GM21825 (cell line): ENCODE results near the gene RAB44.

Experiments
- ATAC-seq: cut with Tn5 transposase; IDR thresholded peaks from one replicate; pipeline ENCODE4 v1.9.1; 2021; ENCODE audit warnings: mild to moderate bottlenecking, moderate library complexity; ENCODE audit not compliant: unreplicated experiment

RAB44 gene

GRCh38 chr6:36727505-36728021 lies 29.9 kb downstream of the RAB44 start:
- no peak for ATAC-seq

GRCh38 chr6:36728289-36729160 lies 30.9 kb downstream of the RAB44 start:
- no peak for ATAC-seq

GRCh38 chr6:36729161-36729524 lies 31.5 kb downstream of the RAB44 start:
- ATAC-seq, result no peak

- ATAC-seq, result no peak
Observed at GRCh38 chr6:36730424-36731380, 33.1 kb downstream of the RAB44 start.

GRCh38 chr6:36731622-36732310 lies 34.1 kb downstream of the RAB44 start:
- no peak for ATAC-seq

- no peak for ATAC-seq
Observed at GRCh38 chr6:36733300-36733699, 35.7 kb downstream of the RAB44 start.

- no peak for ATAC-seq
Observed at GRCh38 chr6:36734486-36735060, 36.9 kb downstream of the RAB44 start.

- no peak for ATAC-seq
Observed at GRCh38 chr6:36735110-36736071, 37.8 kb downstream of the RAB44 start.

GRCh38 chr6:36737043-36737785 lies 39.6 kb downstream of the RAB44 start:
- ATAC-seq, result no peak

- ATAC-seq, result no peak
Observed at GRCh38 chr6:36738108-36738507, 40.5 kb downstream of the RAB44 start.

- no peak for ATAC-seq
Observed at GRCh38 chr6:36739947-36740817, 42.6 kb downstream of the RAB44 start.

- no peak for ATAC-seq
Observed at GRCh38 chr6:36740818-36741179, 43.2 kb downstream of the RAB44 start.

- no peak for ATAC-seq
Observed at GRCh38 chr6:36742146-36742545, 44.5 kb downstream of the RAB44 start.

- no peak for ATAC-seq
Observed at GRCh38 chr6:36743032-36743431, 45.4 kb downstream of the RAB44 start.

- ATAC-seq, result no peak
Observed at GRCh38 chr6:36743538-36744303, 46.1 kb downstream of the RAB44 start.

GRCh38 chr6:36744304-36744673 lies 46.7 kb downstream of the RAB44 start:
- ATAC-seq, result no peak

- no peak for ATAC-seq
Observed at GRCh38 chr6:36745283-36745682, 47.7 kb downstream of the RAB44 start.
